AG04449 (cell line): ENCODE measurements around the gene VIPR1.

ENCODE experiments used
- CTCF ChIA-PET: fragments of 350-600 bp; formaldehyde crosslinking; extraction: SDS; loops from one replicate; lab custom pipeline; 2021; ENCODE audit warnings: antibody characterized with exemption; lab: Yijun Ruan, JAX
- POLR2A ChIA-PET: fragments of 400-600, 350-600 bp; formaldehyde crosslinking; extraction: SDS; loops from one replicate; lab custom pipeline; 2020; ENCODE audit warnings: antibody characterized with exemption, inconsistent platforms; lab: Yijun Ruan, JAX
- DNase-seq: peaks from one replicate; pipeline ENCODE4 v3.0.0-alpha.2; 2010; ENCODE audit warnings: low read depth, low spot score
- H3K4me3 ChIP-seq: 2 replicates; pipeline ENCODE4 v1.5.1; 2011; ENCODE audit warnings: low read depth, mild to moderate bottlenecking, control low read depth, low read length
- CTCF ChIP-seq: IDR thresholded peaks from one replicate; pipeline ENCODE4 v1.5.1; 2011; ENCODE audit warnings: mild to moderate bottlenecking, moderate library complexity, low read length, control low read depth, inconsistent platforms; ENCODE audit not compliant: insufficient read depth; ENCODE audit errors: missing control alignments

Gene VIPR1

GRCh38 chr3:42524751-42525150, 22.3 kb downstream of the VIPR1 start:
- H3K4me3 ChIP-seq = no peak overlapping the region
- no peak for TF ChIP-seq CTCF
- no peak for DNase-seq
- ChIA-PET CTCF (interaction anchor here (1.5 to 3.3 kb wide), 2 partner anchors 12 to 23 kb away, joined by 4 to 13 read pairs; no protein-coding TSS in a partner anchor), POLR2A (no interaction called here)

GRCh38 chr3:42525212-42525611, 22.8 kb downstream of the VIPR1 start:
- ChIA-PET POLR2A (no interaction called here), CTCF (interaction anchor here (1.4 to 3.3 kb wide), 3 partner anchors 10 to 22 kb away, joined by 3 to 13 read pairs (median 4); no protein-coding TSS in a partner anchor)
- no peak overlapping the region for H3K4me3 ChIP-seq
- TF ChIP-seq CTCF = no peak
- no peak for DNase-seq

- TF ChIP-seq CTCF = no peak
- DNase-seq = no peak
- POLR2A ChIA-PET = no interaction called here
- no peak overlapping the region for H3K4me3 ChIP-seq
- CTCF ChIA-PET = interaction anchor here (0.9 to 1.5 kb wide), 4 partner anchors 9 to 21 kb away, joined by 3 to 5 read pairs (median 4); no protein-coding TSS in a partner anchor
Measured at GRCh38 chr3:42525736-42526345, 23.4 kb downstream of the VIPR1 start.

GRCh38 chr3:42526616-42527367, 24.3 kb downstream of the VIPR1 start:
- POLR2A ChIA-PET = no interaction called here
- no peak for DNase-seq
- TF ChIP-seq CTCF = no peak
- CTCF ChIA-PET = interaction anchor here (0.6 to 1.4 kb wide), 4 partner anchors 8 to 368 kb away, joined by 3 to 5 read pairs (median 3); no protein-coding TSS in a partner anchor
- no peak overlapping the region for H3K4me3 ChIP-seq

GRCh38 chr3:42527368-42527917, 25.0 kb downstream of the VIPR1 start:
- no peak for DNase-seq
- H3K4me3 ChIP-seq = no peak overlapping the region
- ChIA-PET POLR2A (no interaction called here), CTCF (no interaction called here)
- no peak for TF ChIP-seq CTCF

GRCh38 chr3:42529468-42529867, 27.0 kb downstream of the VIPR1 start:
- CTCF ChIA-PET = interaction anchor here (1.1 to 1.6 kb wide), 3 partner anchors 10 to 282 kb away, joined by 3 to 5 read pairs (median 3); no protein-coding TSS in a partner anchor
- DNase-seq = no peak
- no peak overlapping the region for H3K4me3 ChIP-seq
- no peak for TF ChIP-seq CTCF
- POLR2A ChIA-PET = no interaction called here
